MM.1S (cell line): ENCODE measurements around the gene OR2S2.

Experiments
- DNase-seq: peaks from one replicate; pipeline ENCODE4 v3.0.0-alpha.2; 2015
- H2AFZ ChIP-seq: fragments of 300-600 bp; sonication (generic); 2 replicates; pipeline ENCODE4 v1.6.0; 2016; ENCODE audit warnings: antibody characterized with exemption, low read length
- H3F3A ChIP-seq: fragments of 300-600 bp; sonication (generic); 2 replicates; pipeline ENCODE4 v1.6.1; 2016; ENCODE audit warnings: mild to moderate bottlenecking, antibody characterized with exemption, low read length, moderate library complexity, mixed read lengths; ENCODE audit not compliant: insufficient read depth
- H3K27ac ChIP-seq: fragments of 300-600 bp; sonication (generic); 2 replicates; pipeline ENCODE4 v1.5.1; 2016; ENCODE audit warnings: mild to moderate bottlenecking, low read length
- H3K27me3 ChIP-seq: fragments of 300-600 bp; sonication (generic); replicated peaks from 2 replicates; pipeline ENCODE4 v1.6.0; 2016; ENCODE audit warnings: low read length; ENCODE audit not compliant: insufficient read depth
- H3K36me3 ChIP-seq: fragments of 300-600 bp; sonication (generic); replicated peaks from 2 replicates; pipeline ENCODE4 v1.6.1; 2016; ENCODE audit warnings: mild to moderate bottlenecking, low read length, mixed read lengths; ENCODE audit not compliant: insufficient read depth
- H3K4me1 ChIP-seq: fragments of 300-600 bp; sonication (generic); 2 replicates; pipeline ENCODE4 v1.6.1; 2016; ENCODE audit warnings: low read length, mixed read lengths
- H3K4me2 ChIP-seq: fragments of 300-600 bp; sonication (generic); 2 replicates; pipeline ENCODE4 v1.6.0; 2016; ENCODE audit warnings: low read depth, low read length
- H3K4me3 ChIP-seq: fragments of 300-600 bp; sonication (generic); 2 replicates; pipeline ENCODE4 v1.5.1; 2016; ENCODE audit warnings: low read length, mixed read lengths
- H3K79me2 ChIP-seq: fragments of 300-600 bp; sonication (generic); 2 replicates; pipeline ENCODE4 v1.6.1; 2016; ENCODE audit warnings: mixed run types, low read length, mixed read lengths
- H3K9ac ChIP-seq: fragments of 300-600 bp; sonication (generic); 2 replicates; pipeline ENCODE4 v1.6.1; 2016; ENCODE audit warnings: low read length, mixed read lengths
- H3K9me2 ChIP-seq: fragments of 300-600 bp; sonication (generic); replicated peaks from 2 replicates; pipeline ENCODE4 v1.6.1; 2016; ENCODE audit warnings: mild to moderate bottlenecking, low read length, mixed read lengths; ENCODE audit not compliant: insufficient read depth
- H3K9me3 ChIP-seq: fragments of 300-600 bp; sonication (generic); replicated peaks from 2 replicates; pipeline ENCODE4 v1.6.1; 2016; ENCODE audit warnings: mild to moderate bottlenecking, low read length, mixed read lengths; ENCODE audit not compliant: insufficient read depth
- H4K20me1 ChIP-seq: fragments of 300-600 bp; sonication (generic); 2 replicates; pipeline ENCODE4 v1.6.1; 2016; ENCODE audit warnings: mild to moderate bottlenecking, low read length, moderate library complexity, mixed read lengths; ENCODE audit not compliant: insufficient read depth
- CTCF ChIP-seq: fragments of 300-600 bp; sonication (generic); IDR thresholded peaks from 2 replicates; pipeline ENCODE4 v1.5.1; 2016; ENCODE audit warnings: antibody characterized with exemption, low read length, mixed read lengths
- EZH2 ChIP-seq: fragments of 300-600 bp; sonication (generic); optimal IDR thresholded peaks from 2 replicates; pipeline ENCODE3; 2017; ENCODE audit warnings: low read depth, mild to moderate bottlenecking, antibody characterized with exemption, low read length, mixed read lengths
- EZH2phosphoT487 ChIP-seq: fragments of 300-600 bp; sonication (generic); IDR thresholded peaks from 2 replicates; pipeline ENCODE4 v1.6.1; 2018; ENCODE audit warnings: antibody characterized with exemption, low read length

OR2S2 gene

GRCh38 chr9:35966433-35966832 lies 8.5 kb upstream of the OR2S2 start:
- Histone ChIP-seq H4K20me1 (no peaks in the 10 kb centered on the region), H3K4me3 (no peak overlapping the region), H3K79me2 (no peaks in the 10 kb centered on the region), H3K36me3 (no peaks in the 10 kb centered on the region), H3K27ac (no peak overlapping the region), H3K9me2 (no peaks in the 10 kb centered on the region), H3K4me2 (no peak overlapping the region), H3K9me3 (no peaks in the 10 kb centered on the region), H3F3A (no peaks in the 10 kb centered on the region), H3K4me1 (no peaks in the 10 kb centered on the region), H3K27me3 (no peaks in the 10 kb centered on the region), H3K9ac (no peak overlapping the region), H2AFZ (no peak overlapping the region)
- TF ChIP-seq EZH2phosphoT487, result no peak
- TF ChIP-seq EZH2, result no peak
- no peak for TF ChIP-seq CTCF
- no peak for DNase-seq

- Histone ChIP-seq H3K4me2 (no peak overlapping the region), H3K27me3 (no peaks in the 10 kb centered on the region), H3K4me1 (no peaks in the 10 kb centered on the region), H2AFZ (no peak overlapping the region), H3K27ac (no peak overlapping the region), H3K36me3 (no peaks in the 10 kb centered on the region), H3K9me2 (no peaks in the 10 kb centered on the region), H3K9me3 (no peaks in the 10 kb centered on the region), H4K20me1 (no peaks in the 10 kb centered on the region), H3F3A (no peaks in the 10 kb centered on the region), H3K4me3 (no peak overlapping the region), H3K79me2 (no peaks in the 10 kb centered on the region), H3K9ac (no peak overlapping the region)
- TF ChIP-seq EZH2, result no peak
- no peak for TF ChIP-seq CTCF
- TF ChIP-seq EZH2phosphoT487, result no peak
- no peak for DNase-seq
These were observed 7.1 kb upstream of the OR2S2 start for GRCh38 chr9:35965011-35965410.

GRCh38 chr9:35962126-35962906 lies 4.4 kb upstream of the OR2S2 start:
- H3K9me3 ChIP-seq, result no peaks in the 10 kb centered on the region
- H3K4me3 ChIP-seq, result no peak overlapping the region
- no peaks in the 10 kb centered on the region for H4K20me1 ChIP-seq
- no peak overlapping the region for H3K27ac ChIP-seq
- H3K9me2 ChIP-seq, result no peaks in the 10 kb centered on the region
- no peaks in the 10 kb centered on the region for H3F3A ChIP-seq
- no peaks in the 10 kb centered on the region for H3K4me1 ChIP-seq
- no peak overlapping the region for H3K9ac ChIP-seq
- no peak for DNase-seq
- H3K36me3 ChIP-seq, result no peaks in the 10 kb centered on the region
- no peaks in the 10 kb centered on the region for H3K27me3 ChIP-seq
- no peak overlapping the region for H2AFZ ChIP-seq
- no peak for TF ChIP-seq EZH2phosphoT487
- no peak for TF ChIP-seq EZH2
- no peak for TF ChIP-seq CTCF
- H3K79me2 ChIP-seq, result no peaks in the 10 kb centered on the region
- H3K4me2 ChIP-seq, result no peak overlapping the region
